Astrocyte (in vitro differentiated cells and primary cell): ENCODE data around the gene C16orf82.

Experiments
- CTCF ChIP-seq: IDR thresholded peaks from 2 replicates; pipeline ENCODE4 v1.5.1; 2011; ENCODE audit warnings: low read depth, mild to moderate bottlenecking, inconsistent platforms, low read length, moderate library complexity; ENCODE audit not compliant: insufficient read depth
- EZH2 ChIP-seq: IDR thresholded peaks from 2 replicates; pipeline ENCODE4 v1.6.1; 2012; ENCODE audit warnings: mild to moderate bottlenecking, low read length, inconsistent platforms; ENCODE audit not compliant: insufficient read depth

DNA sequence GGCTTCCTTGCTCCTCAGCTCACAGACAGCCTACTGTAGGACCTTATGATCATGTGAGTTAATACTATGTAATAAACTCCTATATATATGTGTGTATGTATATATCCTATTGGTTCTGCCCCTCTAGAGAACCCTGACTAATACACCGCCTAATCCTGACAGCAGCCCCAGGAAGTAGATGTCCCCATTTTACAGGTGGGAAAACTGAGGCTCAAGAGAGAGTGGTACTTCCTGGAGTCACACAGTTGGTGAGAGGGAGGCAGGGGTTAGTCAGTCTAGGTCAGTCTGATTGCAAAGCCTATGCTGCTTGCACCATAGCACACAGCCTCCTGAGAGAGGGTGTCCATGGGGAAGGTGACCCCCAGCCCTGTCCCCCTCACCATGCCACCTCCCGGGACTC, 42.7 kb upstream of the C16orf82 start:
- no peak for TF ChIP-seq CTCF
- TF ChIP-seq EZH2: no peak
